DMS 273 (cell line): ENCODE results near the gene USP21.

ENCODE experiments used
- DNase-seq: peaks from one replicate; lab custom pipeline; 2025; ENCODE audit not compliant: unreplicated experiment; lab: John Stamatoyannopoulos, UW

USP21 gene

DNA sequence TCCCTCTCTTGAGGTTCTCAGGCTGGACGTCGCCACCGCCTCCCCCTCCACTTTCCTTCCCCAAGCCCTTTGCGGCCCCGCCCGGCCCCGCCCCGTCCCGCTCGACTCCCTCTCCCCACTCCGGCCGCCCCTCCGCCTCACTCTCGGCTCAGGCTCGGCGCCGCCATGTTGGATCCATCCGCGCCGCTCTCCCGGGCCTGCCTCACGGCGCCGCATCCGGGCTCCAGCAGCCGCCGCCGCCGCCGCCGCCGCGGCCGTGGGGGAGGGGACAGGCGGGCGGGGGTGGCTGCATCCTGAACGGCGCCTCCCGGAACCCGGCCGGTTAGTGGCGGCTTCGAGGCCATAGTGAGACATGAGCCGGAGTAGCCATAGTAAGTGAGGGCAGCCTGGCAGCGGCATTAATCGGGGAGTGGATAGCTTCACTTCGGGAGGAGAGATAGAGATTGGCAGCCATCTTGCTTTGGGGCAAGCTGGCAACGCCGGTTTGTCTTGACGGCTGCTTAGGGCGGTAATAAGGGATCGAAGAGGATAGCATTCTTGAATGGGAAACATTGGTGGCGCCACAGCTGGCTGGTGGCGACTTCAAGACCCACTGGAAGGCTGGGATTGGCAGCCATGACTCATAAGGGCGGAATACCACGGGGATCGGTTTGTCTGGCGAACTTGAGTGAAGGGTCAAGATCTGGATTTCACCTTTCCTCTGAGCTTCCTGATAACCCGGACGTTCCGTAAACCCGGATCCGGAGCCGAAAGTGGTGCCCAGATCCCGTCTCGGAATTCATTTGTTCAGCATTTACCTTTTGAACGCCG is 26.7 kb upstream of the USP21 start, which contains the start of gene DEDD:
Gene DEDD, minus strand, starts transcription at position 258 of the 810 bp plus-strand sequence. CDS start 8,205 bp downstream, outside the sequence.
- DNase-seq = peak; percentile 98

DNA sequence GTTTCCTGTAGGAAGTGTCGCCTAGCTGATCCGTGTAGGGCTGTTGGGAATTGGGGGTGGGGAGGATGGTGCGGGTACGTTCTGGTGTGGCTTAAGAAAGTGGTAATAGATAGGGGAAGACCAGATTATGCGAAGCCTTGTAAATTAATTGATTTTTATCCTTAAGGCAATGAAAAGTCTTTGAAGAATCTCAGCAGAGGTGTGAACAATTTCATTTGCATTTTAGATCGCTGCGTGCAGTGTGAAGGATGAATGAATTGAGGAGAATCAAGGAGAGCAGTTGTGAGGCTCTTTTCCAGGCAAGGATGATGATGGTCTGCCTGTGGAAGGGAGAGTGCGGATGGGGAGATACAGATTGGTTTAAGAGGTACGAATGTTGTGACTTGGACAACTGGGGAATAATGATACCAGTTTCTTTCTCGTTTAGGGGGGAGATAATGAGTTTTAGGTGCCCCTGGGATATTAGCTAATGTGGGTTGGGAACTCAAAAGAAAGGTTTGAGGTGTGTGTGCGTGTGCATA is 26.0 kb upstream of the USP21 start:
- no peak for DNase-seq

DNA sequence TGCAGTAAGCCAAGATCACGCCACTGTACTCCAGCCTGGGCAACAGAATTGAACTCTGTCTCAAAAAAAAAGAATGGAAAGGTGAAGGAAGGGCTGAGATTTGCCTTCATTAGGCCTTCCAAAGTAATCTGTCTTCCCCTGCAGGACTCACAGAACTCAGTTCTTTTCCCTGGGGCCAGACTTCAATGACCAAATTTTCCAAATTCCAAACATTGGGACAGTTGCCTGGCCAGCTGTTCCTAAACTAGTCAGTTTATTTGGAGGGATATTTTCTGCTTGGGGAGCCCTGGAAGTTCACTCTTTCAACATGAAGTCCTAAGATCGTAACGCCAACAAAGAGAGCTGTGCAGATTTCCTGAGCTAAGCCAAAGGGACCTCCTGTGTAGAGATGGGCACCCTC is 21.4 kb upstream of the USP21 start:
- no peak for DNase-seq

DNA sequence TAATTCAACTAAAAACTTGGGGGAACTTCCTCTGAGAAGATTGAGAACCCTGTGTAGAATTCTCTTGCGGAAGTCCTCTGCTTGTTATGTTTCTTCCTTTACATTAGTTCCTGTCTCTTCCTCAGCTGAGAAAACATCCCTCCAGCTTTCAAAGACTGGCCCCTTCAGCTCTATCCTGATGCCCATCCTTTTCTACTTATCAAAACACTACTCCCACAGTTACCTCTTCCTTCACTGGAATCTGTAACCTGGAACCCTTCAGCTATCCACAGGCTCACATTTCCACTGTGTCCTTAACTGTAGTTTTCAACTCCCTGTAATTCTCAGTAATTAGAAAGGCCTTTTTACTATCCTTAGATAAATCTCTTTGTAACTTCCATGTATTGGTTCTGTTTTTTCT is 20.9 kb upstream of the USP21 start:
- DNase-seq = no peak

DNA sequence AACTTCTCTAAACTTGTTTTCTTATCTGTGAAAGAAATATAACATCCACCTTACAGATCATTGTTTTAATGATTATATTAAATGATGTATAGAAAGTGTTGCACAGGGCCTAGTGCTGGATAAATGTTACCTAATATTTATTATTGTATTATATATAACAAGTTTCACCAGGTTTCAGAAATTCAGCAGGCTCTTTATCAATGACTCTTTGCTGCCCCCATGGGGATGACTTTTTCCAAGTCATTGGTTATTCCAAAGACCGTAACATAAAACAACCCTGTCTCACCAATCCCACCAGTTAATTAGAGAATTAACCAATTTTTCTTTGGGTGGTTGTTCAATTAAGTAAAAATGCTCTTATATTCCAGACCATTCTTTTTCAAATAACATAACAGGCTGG is 19.5 kb upstream of the USP21 start:
- DNase-seq = peak; percentile 67

DNA sequence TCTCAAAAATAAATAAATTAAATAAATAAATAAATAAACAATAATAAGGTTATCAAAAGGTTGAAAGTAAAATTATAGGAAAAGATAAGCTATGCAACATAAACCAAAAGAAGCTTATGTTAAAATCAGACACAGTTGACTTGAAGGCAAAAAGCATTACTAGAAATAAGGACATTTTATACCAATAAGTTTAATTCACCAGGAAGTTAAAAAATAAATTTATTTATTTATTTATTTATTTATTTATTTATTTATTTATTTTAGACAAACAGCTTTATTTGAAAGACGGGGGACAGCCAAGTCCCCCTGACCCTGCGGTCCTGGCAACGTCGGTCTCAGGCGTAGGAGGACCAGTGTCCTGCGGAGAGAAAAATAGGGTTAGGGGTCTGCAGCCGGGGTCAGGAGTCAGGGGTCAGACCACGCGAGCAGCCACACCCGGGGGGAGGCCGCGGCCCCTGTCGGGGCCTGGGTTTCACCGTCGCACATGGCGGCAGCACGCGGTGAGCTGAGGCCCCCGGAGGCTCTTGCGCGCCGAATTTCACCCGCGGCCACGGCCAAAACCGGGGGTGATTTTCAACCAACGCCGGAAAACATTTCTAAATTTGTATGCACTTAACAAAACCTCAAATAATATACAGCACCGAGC is 18.4 kb upstream of the USP21 start:
- DNase-seq = no peak

DNA sequence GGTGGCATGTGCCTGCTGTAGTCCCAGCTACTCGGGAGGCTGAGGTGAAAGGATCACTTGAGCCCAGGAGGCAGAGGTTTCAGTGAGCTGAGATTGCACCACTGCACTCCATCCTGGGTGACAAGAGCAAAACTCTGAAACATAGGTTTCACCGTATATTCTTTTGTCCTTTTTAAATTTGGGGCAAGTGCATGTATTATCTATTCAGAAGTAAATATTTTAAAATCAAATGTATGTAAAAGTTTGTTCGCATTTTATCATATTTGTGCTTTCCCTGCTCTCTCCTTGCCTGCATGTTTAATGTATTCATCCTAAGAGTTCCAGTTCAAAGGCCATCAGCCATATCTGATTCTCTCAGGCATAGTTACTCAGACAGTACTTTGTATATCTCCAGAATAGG is 13.5 kb upstream of the USP21 start:
- DNase-seq = no peak

DNA sequence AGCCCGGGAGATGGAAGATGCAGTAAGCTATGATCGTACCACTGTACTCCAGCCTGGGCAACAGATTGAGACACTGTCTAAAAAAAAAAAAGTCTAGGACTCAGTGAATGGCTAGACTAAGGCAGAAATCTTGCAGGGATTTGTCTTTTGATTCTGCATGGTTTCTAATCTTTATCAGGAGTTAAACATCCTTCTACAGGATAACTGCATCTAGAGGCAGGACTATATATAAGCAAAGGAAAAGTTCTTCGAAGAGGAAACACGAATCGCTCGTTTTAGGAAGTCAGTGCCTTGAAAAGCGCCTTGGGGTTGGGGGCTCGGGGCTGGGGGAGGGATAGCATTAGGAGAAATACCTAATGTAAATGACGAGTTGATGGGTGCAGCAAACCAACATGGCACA is 6.1 kb upstream of the USP21 start:
- DNase-seq = peak; percentile 46

DNA sequence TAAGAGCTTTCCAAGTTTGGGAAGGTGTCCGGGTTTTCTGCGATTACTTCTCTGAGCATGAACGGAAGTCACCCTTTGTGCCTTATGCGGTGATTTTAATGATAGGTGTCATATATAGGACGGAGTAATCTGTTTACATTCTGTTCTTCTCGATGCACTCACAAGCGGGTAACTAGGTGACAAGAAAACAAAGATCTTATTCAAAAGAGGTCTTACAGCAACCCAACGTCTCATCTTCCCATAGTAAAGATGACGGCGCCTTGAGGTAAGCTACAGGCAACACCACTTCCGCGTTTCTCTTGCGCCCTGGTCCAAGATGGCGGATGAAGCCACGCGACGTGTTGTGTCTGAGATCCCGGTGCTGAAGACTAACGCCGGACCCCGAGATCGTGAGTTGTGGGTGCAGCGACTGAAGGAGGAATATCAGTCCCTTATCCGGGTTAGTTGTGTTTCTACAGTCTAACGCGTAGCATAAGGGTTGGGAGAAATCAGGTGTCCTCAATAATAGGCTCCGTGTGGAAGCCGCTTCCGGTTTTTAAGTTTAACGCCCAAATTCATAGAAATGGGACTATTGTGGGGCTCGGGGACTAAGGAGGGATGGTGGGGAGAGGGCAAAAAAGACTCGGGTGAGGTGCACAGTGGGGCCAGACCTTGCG is 5.5 kb upstream of the USP21 start, which contains the start of gene UFC1:
Gene UFC1, plus strand, starts transcription at position 297 of the 656 bp plus-strand sequence. Its CDS starts 20 bp downstream, at position 317.
- peak; percentile 94 for DNase-seq

DNA sequence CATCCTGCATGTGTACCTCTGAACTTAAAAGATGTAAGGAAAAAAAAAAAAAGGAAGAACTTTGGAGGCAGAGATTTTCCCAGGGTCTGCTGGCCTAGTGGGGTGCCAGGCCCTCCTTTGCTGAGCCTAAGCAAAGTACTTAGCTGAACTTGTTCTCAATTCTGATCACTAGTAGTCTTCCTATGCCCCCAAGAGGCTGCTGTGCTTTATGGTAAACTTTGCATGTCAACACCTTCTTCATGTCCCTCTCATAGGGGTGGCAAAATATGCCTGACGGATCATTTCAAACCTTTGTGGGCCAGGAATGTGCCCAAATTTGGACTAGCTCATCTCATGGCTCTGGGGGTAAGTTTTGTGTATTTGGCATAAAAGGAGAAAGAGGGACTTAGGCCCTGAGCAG is 1.4 kb upstream of the USP21 start:
- no peak for DNase-seq

DNA sequence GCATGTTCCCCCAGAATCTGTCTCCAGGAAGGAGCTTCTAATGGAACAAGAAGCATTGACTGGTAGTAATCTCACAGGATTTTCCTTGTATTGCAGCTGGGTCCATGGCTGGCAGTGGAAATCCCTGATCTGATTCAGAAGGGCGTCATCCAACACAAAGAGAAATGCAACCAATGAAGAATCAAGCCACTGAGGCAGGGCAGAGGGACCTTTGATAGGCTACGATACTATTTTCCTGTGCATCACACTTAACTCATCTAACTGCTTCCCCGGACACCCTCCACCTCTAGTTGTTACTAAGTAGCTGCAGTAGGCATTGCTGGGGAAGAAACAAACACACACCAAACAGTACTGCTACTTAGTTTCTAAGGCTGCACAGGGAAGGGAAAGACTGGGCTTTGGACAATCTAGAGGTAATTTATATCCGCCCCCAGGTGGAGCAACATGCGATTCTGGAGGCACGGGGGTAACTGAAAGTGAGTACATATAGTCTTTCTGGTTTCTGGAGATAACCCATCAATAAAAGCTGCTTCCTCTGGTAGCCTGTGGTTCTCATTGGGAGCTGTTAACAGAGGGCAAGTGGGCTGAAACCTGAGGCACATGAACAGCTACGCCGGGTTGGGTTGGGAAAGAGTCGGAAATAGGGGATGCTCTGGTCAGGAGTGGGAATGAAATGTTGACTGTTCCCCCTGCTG is 837 bp upstream of the USP21 start:
- no peak for DNase-seq

DNA sequence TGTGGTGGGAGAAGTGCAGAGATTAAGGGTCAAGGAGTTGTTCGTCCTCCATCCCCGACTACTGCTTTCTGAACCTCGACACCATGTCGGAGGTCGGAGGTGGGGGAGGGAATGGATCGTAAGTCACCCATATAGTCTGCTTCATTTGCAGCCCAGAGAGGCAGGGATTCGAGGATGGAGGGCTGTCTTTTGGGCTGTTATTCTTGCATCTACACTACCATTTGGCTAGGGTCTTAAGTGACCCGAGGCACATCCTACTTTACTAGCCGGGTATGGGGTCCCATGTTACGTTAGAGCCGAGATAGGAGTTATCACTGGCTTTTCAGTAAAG is 578 bp downstream of the USP21 start:
- DNase-seq = no peak

DNA sequence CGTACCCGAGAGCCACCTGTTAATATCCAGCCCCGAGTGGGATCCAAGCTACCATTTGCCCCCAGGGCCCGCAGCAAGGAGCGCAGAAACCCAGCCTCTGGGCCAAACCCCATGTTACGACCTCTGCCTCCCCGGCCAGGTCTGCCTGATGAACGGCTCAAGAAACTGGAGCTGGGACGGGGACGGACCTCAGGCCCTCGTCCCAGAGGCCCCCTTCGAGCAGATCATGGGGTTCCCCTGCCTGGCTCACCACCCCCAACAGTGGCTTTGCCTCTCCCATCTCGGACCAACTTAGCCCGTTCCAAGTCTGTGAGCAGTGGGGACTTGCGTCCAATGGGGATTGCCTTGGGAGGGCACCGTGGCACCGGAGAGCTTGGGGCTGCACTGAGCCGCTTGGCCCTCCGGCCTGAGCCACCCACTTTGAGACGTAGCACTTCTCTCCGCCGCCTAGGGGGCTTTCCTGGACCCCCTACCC is 1.4 kb downstream of the USP21 start:
- no peak for DNase-seq

DNA sequence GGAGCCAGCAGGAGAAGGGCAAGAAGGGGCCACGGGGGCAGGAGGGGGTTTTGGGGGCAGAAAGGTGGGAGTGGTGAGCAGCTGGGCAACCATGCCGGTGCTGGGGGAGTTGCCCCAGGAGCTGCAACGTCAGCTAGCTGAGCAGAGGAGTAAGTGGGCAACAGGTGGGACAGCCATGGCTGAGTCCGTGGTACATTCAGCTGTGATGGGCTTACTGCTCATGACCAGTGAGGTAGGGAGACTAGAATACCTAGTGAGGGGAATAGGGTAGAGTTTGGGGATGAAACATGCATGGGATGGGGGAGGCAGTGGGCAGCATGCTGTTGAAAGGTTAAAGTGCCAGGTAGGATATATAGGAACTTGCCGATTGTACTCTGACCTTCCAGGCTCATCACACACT is 2.4 kb downstream of the USP21 start:
- no peak for DNase-seq

DNA sequence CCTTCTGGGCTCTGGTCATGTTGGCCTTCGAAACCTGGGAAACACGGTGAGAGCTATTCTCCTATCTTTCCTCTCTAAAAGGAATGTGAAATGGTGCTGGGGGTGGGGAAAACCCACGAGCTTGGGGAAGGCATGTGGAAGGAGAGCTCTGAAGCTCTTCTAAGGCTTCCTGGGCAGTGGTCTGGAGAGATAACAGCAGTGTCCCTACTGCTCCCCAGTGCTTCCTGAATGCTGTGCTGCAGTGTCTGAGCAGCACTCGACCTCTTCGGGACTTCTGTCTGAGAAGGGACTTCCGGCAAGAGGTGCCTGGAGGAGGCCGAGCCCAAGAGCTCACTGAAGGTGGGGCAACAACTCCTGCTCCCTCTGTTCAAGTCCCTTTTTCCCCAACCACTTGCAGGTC is 2.8 kb downstream of the USP21 start:
- DNase-seq = no peak

DNA sequence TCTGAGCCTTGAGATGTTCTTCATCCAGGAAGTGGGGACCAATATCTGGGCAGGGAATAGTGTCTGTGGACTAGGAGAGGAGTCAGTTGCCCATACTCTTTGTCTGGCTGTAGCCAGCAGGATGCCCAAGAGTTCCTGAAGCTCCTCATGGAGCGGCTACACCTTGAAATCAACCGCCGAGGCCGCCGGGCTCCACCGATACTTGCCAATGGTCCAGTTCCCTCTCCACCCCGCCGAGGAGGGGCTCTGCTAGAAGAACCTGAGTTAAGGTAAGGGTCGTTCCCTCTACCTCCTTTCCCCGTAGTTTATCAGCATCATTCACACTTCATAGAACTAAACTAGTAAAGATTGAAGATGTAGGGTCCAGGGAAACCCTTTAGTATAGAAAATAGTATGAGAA is 3.5 kb downstream of the USP21 start:
- no peak for DNase-seq

DNA sequence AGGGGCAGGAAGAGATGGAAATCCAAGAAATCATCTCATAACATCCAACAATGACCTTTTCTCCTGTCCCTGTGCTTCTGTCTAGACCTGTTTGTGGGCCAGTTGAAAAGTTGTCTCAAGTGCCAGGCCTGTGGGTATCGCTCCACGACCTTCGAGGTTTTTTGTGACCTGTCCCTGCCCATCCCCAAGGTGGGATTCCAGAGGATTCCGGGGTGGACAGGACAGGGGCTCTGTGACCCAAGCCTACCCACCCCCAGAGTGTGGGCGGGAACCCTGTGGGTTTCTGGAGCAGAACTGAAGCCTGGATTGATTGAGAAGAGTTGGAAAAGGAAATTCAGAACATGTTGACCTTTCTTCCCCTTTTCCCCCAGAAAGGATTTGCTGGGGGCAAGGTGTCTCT is 4.5 kb downstream of the USP21 start:
- no peak for DNase-seq

DNA sequence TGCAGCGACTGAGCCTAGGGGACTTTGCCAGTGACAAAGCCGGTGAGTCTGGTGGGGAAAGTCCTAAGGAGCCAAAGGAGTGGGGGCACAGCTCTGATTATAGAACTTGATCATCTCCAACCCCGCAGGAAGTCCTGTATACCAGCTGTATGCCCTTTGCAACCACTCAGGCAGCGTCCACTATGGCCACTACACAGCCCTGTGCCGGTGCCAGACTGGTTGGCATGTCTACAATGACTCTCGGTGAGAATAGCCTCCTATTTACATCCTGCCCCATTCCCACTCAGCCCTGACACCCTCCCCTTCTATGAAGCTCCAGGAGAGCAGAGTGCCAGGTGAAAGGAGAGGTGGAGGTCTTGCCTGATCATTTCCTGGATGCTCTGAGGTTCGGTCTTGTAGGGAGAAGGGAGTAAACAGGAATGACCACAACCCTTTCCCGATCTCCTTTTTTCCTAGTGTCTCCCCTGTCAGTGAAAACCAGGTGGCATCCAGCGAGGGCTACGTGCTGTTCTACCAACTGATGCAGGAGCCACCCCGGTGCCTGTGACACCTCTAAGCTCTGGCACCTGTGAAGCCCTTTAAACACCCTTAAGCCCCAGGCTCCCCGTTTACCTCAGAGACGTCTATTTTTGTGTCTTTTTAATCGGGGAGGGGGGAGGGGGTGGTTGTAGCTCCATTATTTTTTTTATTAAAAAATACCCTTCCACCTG is 5.8 kb downstream of the USP21 start:
- no peak for DNase-seq

DNA sequence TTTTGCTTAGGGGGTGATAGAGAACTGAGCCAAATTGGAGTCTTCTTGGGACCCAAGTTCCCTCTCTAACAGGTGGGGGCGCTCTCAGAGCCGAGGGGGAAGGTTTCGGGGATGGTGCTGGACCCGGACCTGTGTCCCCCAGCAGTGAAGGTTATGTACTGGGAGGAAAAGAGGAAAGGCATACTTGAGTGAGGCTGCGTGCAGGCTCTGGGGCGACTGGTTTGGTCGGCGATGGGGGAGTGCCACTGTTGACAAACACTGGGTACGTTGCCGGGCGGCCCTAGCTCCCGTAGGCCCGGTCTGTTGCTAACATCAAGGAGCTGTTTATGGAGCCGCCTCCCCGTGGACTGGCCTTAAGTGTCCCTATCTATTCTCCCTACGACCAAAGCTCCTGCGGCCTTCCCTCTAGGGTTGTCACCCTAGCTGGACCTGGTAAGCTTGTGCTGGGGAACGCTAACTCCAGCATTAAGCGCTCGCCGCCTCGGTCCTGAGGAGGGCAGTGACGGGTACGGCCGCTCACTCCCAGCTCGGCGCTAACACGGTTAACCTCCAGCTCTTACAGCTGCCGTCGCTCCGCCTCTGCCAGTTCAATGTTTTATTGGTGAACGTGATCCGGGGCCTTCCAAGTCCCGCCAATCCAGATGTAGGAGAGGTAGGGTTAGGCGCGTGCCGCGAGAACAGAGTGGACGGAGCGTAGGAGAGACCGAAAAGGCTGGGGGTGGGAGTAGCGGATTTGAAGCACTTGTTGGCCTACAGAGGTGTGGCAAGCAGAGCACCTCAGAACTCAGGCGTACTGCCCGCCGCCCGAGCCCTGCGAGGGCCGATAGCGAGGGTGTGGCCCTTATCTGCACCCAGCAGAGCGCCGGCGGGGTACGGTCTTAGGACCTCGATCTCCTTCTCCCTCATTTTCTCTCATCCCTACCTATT is 6.7 kb downstream of the USP21 start, which contains the start of gene PPOX:
Gene PPOX, plus strand, starts transcription at position 685 of the 927 bp plus-strand sequence. CDS start 422 bp downstream, outside the sequence.
- peak; percentile 99 for DNase-seq
